ENCODE data around the gene DDX41.

The DDX41 gene

GRCh38 chr5:177512736-177513380 is 3.9 kb downstream of the DDX41 start:
- no peak for DNase-seq

GRCh38 chr5:177511796-177512675 is 4.7 kb downstream of the DDX41 start:
- DNase-seq: no peak

- no peak for DNase-seq
Measured at GRCh38 chr5:177511181-177511580, 5.6 kb downstream of the DDX41 start.

- no peak for DNase-seq
Measured at GRCh38 chr5:177510567-177511053, 6.2 kb downstream of the DDX41 start.

GRCh38 chr5:177509991-177510566 is 6.7 kb downstream of the DDX41 start:
- DNase-seq: no peak

GRCh38 chr5:177509381-177509951 is 7.3 kb downstream of the DDX41 start, which contains the start of gene DOK3:
TSS of gene DOK3 (minus strand) at chr5:177509826. CDS start at chr5:177509540, 286 bp downstream.
- no peak for DNase-seq

- no peak for DNase-seq
Measured at GRCh38 chr5:177508837-177509236, 7.9 kb downstream of the DDX41 start.

- DNase-seq: no peak
Measured at GRCh38 chr5:177508221-177508611, 8.5 kb downstream of the DDX41 start.

- DNase-seq: no peak
Measured at GRCh38 chr5:177507596-177508220, 9.1 kb downstream of the DDX41 start.

GRCh38 chr5:177507165-177507564 is 9.6 kb downstream of the DDX41 start:
- no peak for DNase-seq

GRCh38 chr5:177505075-177505474 is 11.7 kb downstream of the DDX41 start:
- DNase-seq: no peak

- no peak for DNase-seq
Measured at GRCh38 chr5:177504086-177505056, 12.4 kb downstream of the DDX41 start.

- DNase-seq: no peak
Measured at GRCh38 chr5:177503351-177504085, 13.2 kb downstream of the DDX41 start.

- no peak for DNase-seq
Measured at GRCh38 chr5:177502886-177503285, 13.9 kb downstream of the DDX41 start.

GRCh38 chr5:177501874-177502678 is 14.7 kb downstream of the DDX41 start:
- no peak for DNase-seq

GRCh38 chr5:177500685-177501522 is 15.9 kb downstream of the DDX41 start:
- peak; percentile 86 for DNase-seq

GRCh38 chr5:177499842-177500241 is 16.9 kb downstream of the DDX41 start:
- DNase-seq: no peak

- DNase-seq: no peak
Measured at GRCh38 chr5:177498013-177498787, 18.6 kb downstream of the DDX41 start.
